ENCODE results near the gene HPGDS. TPM values are rescaled to one million over a fixed set of nuclear protein-coding genes. Genes with fewer than 3 reads are reported as not detected.

Gene HPGDS
- total RNA-seq, 4 donors from 2014 or later, result 0.53 TPM; not detected in 3

- no peak for TF ChIP-seq CTCF (IDR thresholded peaks at IDR 0.05 in 4 of 5, conservative IDR thresholded peaks at IDR 0.05 in 1 of 5)
- no peak for TF ChIP-seq POLR2A (IDR thresholded peaks at IDR 0.05)
- DNase-seq, result no peak
- in situ Hi-C loops (cut with MboI; ENCODE audit: low sequenced_read_pairs in 4 of 4), result no loop called here
- Histone ChIP-seq H3K27me3 (no peaks in the 10 kb centered on the region), H3K4me1 (no peaks in the 10 kb centered on the region), H3K9me3 (no peaks in the 10 kb centered on the region), H3K4me3 (no peak overlapping the region), H3K27ac (no peak overlapping the region), H3K36me3 (peaks cover 0 to 6% of the 10 kb centered on the region in 2 donors)
- ATAC-seq, result no peak
- intact Hi-C loops (cut with DNase I; ENCODE audit: low total_unique reads), result no loop called here
Observed at GRCh38 chr4:94262163-94263016, 80.2 kb downstream of the HPGDS start.

DNA sequence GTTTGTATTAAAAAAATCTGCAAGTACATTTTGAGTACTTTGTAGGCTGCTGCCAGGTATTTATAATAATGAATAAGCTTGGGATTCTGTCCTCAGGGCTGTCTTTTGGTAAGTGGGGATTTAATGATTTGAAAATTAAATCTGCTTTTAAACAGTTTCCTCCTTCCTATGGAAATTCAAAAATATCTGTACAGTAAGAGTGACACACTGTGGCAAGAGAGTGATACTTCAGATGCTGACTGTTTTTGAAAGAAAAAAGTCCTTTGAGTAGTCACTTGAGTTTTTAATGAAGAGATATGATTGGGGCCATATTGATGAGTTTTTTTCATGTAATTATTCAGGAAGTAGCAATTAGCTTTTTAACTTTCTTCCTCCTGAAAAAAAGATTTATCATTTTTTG is 85.8 kb downstream of the HPGDS start:
- DNase-seq, result no peak
- Histone ChIP-seq H3K36me3 (peaks cover 0 to 19% of the 10 kb centered on the region in 2 donors), H3K27ac (no peak overlapping the region), H3K4me1 (no peaks in the 10 kb centered on the region), H3K9me3 (no peaks in the 10 kb centered on the region), H3K27me3 (no peaks in the 10 kb centered on the region), H3K4me3 (no peak overlapping the region)
- TF ChIP-seq CTCF (IDR thresholded peaks at IDR 0.05 in 4 of 5, conservative IDR thresholded peaks at IDR 0.05 in 1 of 5), result no peak
- no peak for TF ChIP-seq POLR2A (IDR thresholded peaks at IDR 0.05)
- ATAC-seq, result no peak
- intact Hi-C loops (cut with DNase I; ENCODE audit: low total_unique reads), result no loop called here
- in situ Hi-C loops (cut with MboI; ENCODE audit: low sequenced_read_pairs in 4 of 4), result no loop called here

DNA sequence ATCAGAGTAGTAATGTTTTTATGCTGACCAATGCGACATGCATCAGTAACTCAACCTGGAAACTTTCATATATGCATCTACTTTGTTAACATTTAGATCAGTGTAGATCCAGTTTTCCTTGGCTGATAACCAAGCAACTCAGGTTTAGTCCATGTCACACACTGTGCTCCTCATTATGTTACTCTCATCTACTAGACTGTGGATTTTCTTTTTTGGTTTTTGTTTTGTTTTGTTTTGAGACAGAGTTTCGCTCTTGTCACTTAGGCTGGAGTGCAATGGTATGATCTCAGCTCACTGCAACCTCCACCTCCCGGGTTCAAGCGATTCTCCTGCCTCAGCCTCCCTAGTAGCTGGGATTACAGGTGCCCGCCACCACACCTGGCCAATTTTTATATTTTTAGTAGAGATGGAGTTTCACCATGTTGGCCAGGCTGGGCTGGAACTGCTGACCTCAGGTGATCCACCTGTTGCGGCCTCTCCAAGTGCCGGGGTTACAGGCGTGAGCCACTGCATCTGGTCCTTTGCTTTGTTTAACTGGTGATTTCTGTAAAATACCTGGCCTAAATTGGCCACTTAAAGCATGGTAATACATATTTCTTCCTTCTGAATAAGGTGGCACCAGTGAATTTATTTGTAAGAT is 86.4 kb downstream of the HPGDS start:
- intact Hi-C loops (cut with DNase I; ENCODE audit: low total_unique reads), result no loop called here
- no peak for TF ChIP-seq POLR2A (IDR thresholded peaks at IDR 0.05)
- TF ChIP-seq CTCF (IDR thresholded peaks at IDR 0.05 in 4 of 5, conservative IDR thresholded peaks at IDR 0.05 in 1 of 5), result no peak
- H3K36me3 ChIP-seq, result peaks cover 0 to 19% of the 10 kb centered on the region in 2 donors

GRCh38 chr4:94253036-94253435 is 89.6 kb downstream of the HPGDS start:
- Histone ChIP-seq H3K9me3 (no peaks in the 10 kb centered on the region), H3K27ac (no peak overlapping the region), H3K27me3 (no peaks in the 10 kb centered on the region), H3K36me3 (peaks cover 0 to 29% of the 10 kb centered on the region in 2 donors), H3K4me1 (no peaks in the 10 kb centered on the region), H3K4me3 (no peak overlapping the region)
- in situ Hi-C loops (cut with MboI; ENCODE audit: low sequenced_read_pairs in 4 of 4), result no loop called here
- TF ChIP-seq POLR2A (IDR thresholded peaks at IDR 0.05) (no peak), CTCF (IDR thresholded peaks at IDR 0.05 in 4 of 5, conservative IDR thresholded peaks at IDR 0.05 in 1 of 5) (no peak)
- intact Hi-C loops (cut with DNase I; ENCODE audit: low total_unique reads), result no loop called here
- DNase-seq, result no peak
- ATAC-seq, result no peak

More for the DNA sequence above, 86.4 kb downstream of the HPGDS start:
- Histone ChIP-seq H3K9me3 (no peaks in the 10 kb centered on the region), H3K27me3 (no peaks in the 10 kb centered on the region), H3K27ac (no peak overlapping the region), H3K4me3 (no peak overlapping the region), H3K4me1 (no peaks in the 10 kb centered on the region)
- ATAC-seq (no peak), DNase-seq (no peak)
- in situ Hi-C loops (cut with MboI; ENCODE audit: low sequenced_read_pairs in 4 of 4), result no loop called here
